Gastrocnemius medialis (tissue), 4 donors: ENCODE results near the gene GALNT11. TPM values are rescaled to one million over a fixed set of nuclear protein-coding genes. Genes with fewer than 3 reads are reported as not detected.
A peak's percentile ranks its signal among the peaks of the same experiment; 100 is the strongest.
"Not testable (repeated sequence)": the region's sequence is repeated elsewhere in the genome, so short reads cannot be mapped to it uniquely, and the experiment has no call there.

ENCODE experiments used
- ATAC-seq, 2 donors: fragments of 150-250 bp; one replicate each; pipeline ENCODE4 v1.9.1; 2016
- DNase-seq, 2 donors: peaks; one replicate each; pipeline ENCODE4 v3.0.0-alpha.2; 2019
- H3K27ac ChIP-seq, 4 donors: fragments of 200-600 bp; sonication (generic); 1 replicate in 1 of 4; 2 replicates in 3 of 4; pipeline ENCODE4 v1.5.1; 2016 to 2018; ENCODE audit warnings: mild to moderate bottlenecking in 2 of 4, moderate library complexity in 1 of 4
- H3K27me3 ChIP-seq, 3 donors: fragments of 200-600 bp; sonication (generic) in 2 of 3; 1 replicate in 1 of 3; 2 replicates in 2 of 3; pipeline versions ENCODE4 v1.5.1 to v1.6.0; 2016 to 2019; ENCODE audit warnings: mild to moderate bottlenecking in 1 of 3, moderate library complexity in 1 of 3
- H3K36me3 ChIP-seq, 2 donors: fragments of 200-600 bp; sonication (generic) in 1 of 2; one replicate each; pipeline ENCODE4 v1.5.1; 2017 to 2018
- H3K4me1 ChIP-seq, 2 donors: fragments of 200-600 bp; sonication (generic) in 1 of 2; one replicate each; pipeline ENCODE4 v1.5.1; 2016 to 2017; ENCODE audit warnings: mild to moderate bottlenecking in 2 of 2
- H3K4me3 ChIP-seq, 4 donors: fragments of 200-600 bp; sonication (generic) in 3 of 4; 1 replicate in 1 of 4; 2 replicates in 3 of 4; pipeline ENCODE4 v1.5.1; 2016 to 2019; ENCODE audit warnings: mild to moderate bottlenecking in 2 of 4
- H3K9me3 ChIP-seq, 3 donors: fragments of 200-600 bp; sonication (generic) in 2 of 3; 1 replicate in 1 of 3; 2 replicates in 2 of 3; pipeline ENCODE4 v1.5.1; 2016 to 2019
- POLR2A ChIP-seq, 2 donors: fragments of 450-650 bp; IDR thresholded peaks; one replicate each; pipeline ENCODE4 v1.6.1; 2017; ENCODE audit warnings: antibody characterized with exemption in 2 of 2, mild to moderate bottlenecking in 2 of 2, moderate library complexity in 2 of 2
- in situ Hi-C, 4 donors: fragments of 200-750 bp; cut with MboI; loops; one replicate each; pipeline versions ENCODE4 v1.15.0 to v1.8.0; 2017; ENCODE audit warnings: low sequenced_read_pairs in 4 of 4
- intact Hi-C: fragments of 100-400 bp; cut with DNase I; formaldehyde crosslinking; loops from one replicate; pipeline ENCODE4 v1.15.1; 2023; ENCODE audit warnings: low total_unique reads
- total RNA-seq, 4 donors: library from RNA; depleted of rRNA; stranded (reverse); fragments of >200 nt; gene quantifications; one replicate each; pipeline versions ENCODE4 v1.1.0 to v1.2.3, GENCODE V29; 2016
- TF ChIP-seq, protein P1 (sequence below), 5 experiments: fragments of 450-650 bp in 3 of 5; fragments of 200-600 bp in 2 of 5; sonication (generic) in 2 of 5; IDR thresholded peaks in 4 of 5; conservative IDR thresholded peaks in 1 of 5; 1 replicate in 4 of 5; 2 replicates in 1 of 5; pipeline ENCODE4 v1.5.1; 2016 to 2019; ENCODE audit warnings: antibody characterized with exemption in 5 of 5, mild to moderate bottlenecking in 3 of 5, moderate library complexity in 3 of 5

The GALNT11 gene
- total RNA-seq, 4 donors from 2014 or later: 16.3 to 49.1 (median 20.1) TPM

DNA sequence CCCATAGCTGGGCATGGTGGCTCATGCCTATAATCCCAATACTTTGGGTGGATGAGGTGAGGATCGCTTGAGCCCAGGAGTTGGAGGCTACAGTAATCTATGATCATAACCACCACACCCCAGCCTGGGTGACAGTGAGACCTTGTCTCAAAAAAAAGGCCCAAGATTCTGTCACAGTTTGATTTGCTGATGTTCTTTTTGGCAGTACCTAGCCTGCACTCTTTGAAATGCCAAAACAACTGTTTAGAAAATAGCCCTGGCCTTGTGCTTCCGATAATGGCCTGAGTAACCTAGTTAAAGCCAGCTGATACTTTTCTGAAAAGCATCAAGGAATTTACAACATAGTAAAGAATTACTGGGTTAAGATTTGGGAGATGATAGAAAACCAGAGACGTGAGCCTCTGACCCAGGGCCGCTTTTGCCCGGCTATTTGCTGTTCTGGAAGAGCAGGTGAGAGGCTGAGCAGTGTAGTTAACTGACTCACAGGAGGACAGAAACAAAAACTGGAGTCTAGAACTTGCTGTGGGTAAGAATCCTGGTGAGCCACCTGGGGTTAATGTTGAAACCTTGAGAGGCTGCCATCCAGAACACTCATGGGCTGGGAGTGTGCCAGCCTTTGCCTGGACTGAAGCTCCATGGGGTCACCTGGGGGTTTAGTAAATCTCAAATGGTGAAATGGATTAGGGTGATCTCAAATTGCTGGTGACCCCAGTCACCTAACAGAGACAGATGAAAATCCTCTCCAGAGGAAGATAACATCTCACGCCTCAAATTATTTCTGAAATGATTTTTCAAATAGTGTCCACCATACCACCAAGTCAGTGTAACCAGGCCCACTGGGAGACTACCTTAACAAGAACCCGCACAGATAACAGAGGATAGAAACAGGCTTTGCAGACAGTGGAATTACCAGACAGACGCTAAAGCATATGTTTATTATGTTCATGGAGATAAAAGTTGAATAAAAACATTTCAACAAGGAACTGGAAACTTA lies 51.8 kb downstream of the GALNT11 start:
- in situ Hi-C loops: no loop called here

DNA sequence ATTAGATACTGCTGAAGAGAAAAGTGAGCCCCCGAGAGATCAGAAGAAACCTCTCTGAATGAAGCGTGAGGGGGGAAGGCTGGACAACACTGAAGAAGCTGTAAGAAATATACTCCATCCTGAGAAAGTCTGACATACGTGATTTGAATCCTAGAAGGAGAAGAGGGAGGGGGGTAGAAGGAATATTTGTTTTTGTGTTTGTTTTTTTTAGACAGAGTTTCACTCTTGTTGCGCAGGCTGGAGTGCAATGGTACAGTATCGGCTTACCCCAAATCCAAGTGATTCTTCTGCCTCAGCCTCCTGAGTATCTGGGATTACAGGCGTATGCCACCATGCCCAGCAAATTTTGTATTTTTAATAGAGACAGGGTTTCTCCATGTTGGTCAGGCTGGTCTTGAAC lies 52.6 kb downstream of the GALNT11 start:
- intact Hi-C loops: no loop called here

More for the DNA sequence above, 51.8 kb downstream of the GALNT11 start:
- ATAC-seq (peak; percentile 81 to 85), DNase-seq (peak in 1 of 2 donors; percentile 48)
- Histone ChIP-seq H3K4me3 (no peak overlapping the region), H3K4me1 (peaks cover 18 to 30% of the 10 kb centered on the region in 2 donors), H3K36me3 (no peaks in the 10 kb centered on the region), H3K9me3 (no peaks in the 10 kb centered on the region), H3K27ac (peak overlapping the region; percentile 16 to 77 (median 56)), H3K27me3 (no peaks in the 10 kb centered on the region)
- TF ChIP-seq, protein P1, sequence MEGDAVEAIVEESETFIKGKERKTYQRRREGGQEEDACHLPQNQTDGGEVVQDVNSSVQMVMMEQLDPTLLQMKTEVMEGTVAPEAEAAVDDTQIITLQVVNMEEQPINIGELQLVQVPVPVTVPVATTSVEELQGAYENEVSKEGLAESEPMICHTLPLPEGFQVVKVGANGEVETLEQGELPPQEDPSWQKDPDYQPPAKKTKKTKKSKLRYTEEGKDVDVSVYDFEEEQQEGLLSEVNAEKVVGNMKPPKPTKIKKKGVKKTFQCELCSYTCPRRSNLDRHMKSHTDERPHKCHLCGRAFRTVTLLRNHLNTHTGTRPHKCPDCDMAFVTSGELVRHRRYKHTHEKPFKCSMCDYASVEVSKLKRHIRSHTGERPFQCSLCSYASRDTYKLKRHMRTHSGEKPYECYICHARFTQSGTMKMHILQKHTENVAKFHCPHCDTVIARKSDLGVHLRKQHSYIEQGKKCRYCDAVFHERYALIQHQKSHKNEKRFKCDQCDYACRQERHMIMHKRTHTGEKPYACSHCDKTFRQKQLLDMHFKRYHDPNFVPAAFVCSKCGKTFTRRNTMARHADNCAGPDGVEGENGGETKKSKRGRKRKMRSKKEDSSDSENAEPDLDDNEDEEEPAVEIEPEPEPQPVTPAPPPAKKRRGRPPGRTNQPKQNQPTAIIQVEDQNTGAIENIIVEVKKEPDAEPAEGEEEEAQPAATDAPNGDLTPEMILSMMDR (IDR thresholded peaks at IDR 0.05 in 4 of 5, conservative IDR thresholded peaks at IDR 0.05 in 1 of 5): no peak
- intact Hi-C loops: no loop called here

GRCh38 chr7:152078786-152079185 lies 53.3 kb downstream of the GALNT11 start:
- Histone ChIP-seq H3K27me3 (no peaks in the 10 kb centered on the region), H3K36me3 (no peaks in the 10 kb centered on the region), H3K9me3 (no peaks in the 10 kb centered on the region), H3K4me1 (peaks cover 18 to 42% of the 10 kb centered on the region in 2 donors), H3K4me3 (no peak overlapping the region), H3K27ac (no peak overlapping the region)
- ATAC-seq: no peak
- intact Hi-C loops: no loop called here
- DNase-seq: no peak
- TF ChIP-seq, protein P1 (IDR thresholded peaks at IDR 0.05 in 4 of 5, conservative IDR thresholded peaks at IDR 0.05 in 1 of 5): no peak
- TF ChIP-seq POLR2A (IDR thresholded peaks at IDR 0.05): no peak
- in situ Hi-C loops: no loop called here

More for the DNA sequence above, 52.6 kb downstream of the GALNT11 start:
- no peaks in the 10 kb centered on the region for H3K36me3 ChIP-seq
- H3K27me3 ChIP-seq: no peaks in the 10 kb centered on the region
- no peak for DNase-seq
- H3K9me3 ChIP-seq: no peaks in the 10 kb centered on the region
- peaks cover 18 to 37% of the 10 kb centered on the region in 2 donors for H3K4me1 ChIP-seq
- no peak overlapping the region for H3K4me3 ChIP-seq
- no peak overlapping the region for H3K27ac ChIP-seq
- in situ Hi-C loops: no loop called here
- TF ChIP-seq POLR2A (IDR thresholded peaks at IDR 0.05): no peak
- TF ChIP-seq, protein P1 (IDR thresholded peaks at IDR 0.05 in 4 of 5, conservative IDR thresholded peaks at IDR 0.05 in 1 of 5): no peak
- ATAC-seq: no peak

- H3K27me3 ChIP-seq: no peaks in the 10 kb centered on the region
- in situ Hi-C loops (no loop called here), intact Hi-C loops (no loop called here)
- H3K4me1 ChIP-seq: peaks cover 22 to 48% of the 10 kb centered on the region in 2 donors
- ATAC-seq (no peak), DNase-seq (no peak)
- no peak overlapping the region for H3K27ac ChIP-seq
- H3K9me3 ChIP-seq: no peaks in the 10 kb centered on the region
- H3K36me3 ChIP-seq: no peaks in the 10 kb centered on the region
- no peak for TF ChIP-seq POLR2A (IDR thresholded peaks at IDR 0.05)
- TF ChIP-seq, protein P1 (IDR thresholded peaks at IDR 0.05 in 4 of 5, conservative IDR thresholded peaks at IDR 0.05 in 1 of 5): no peak
- H3K4me3 ChIP-seq: no peak overlapping the region
These were observed 55.6 kb downstream of the GALNT11 start for GRCh38 chr7:152081088-152081487.

DNA sequence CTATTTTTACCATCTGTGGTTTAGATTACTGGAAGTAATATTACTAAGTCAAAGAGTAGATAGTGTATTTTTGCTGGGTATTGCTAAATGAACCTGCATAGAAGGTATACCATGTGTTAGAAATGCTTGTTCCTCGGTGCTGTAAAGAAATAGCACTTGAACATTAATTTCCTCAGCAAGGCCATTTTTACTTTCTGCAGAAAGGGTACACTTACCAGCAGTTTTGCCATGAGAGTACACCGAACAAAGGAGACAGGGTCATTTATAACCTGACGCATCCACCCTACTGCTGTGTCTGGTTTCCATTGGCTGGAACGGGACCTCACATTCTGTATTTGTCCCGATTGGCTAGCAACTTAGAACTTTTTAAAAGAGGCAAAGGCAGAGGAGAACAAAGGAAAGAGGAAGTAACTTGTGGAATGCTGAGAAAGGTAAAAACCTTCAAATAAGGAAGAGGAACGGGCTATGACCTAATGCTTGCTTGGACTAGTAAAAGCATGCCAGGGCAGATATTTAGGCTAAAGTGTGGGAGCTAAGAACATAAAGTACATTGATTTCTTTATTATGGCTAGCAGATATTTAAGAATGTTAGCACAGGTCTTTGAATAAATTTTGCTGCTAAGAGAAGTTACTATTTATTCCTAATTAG lies 56.7 kb downstream of the GALNT11 start:
- H3K27ac ChIP-seq, ATAC-seq, H3K36me3 ChIP-seq, H3K9me3 ChIP-seq, DNase-seq, H3K4me3 ChIP-seq, intact Hi-C loops, H3K27me3 ChIP-seq, in situ Hi-C loops: not testable (repeated sequence)
- peaks cover 11 to 37% of the 10 kb centered on the region in 2 donors for H3K4me1 ChIP-seq
